Stomach (tissue), 9 donors: ENCODE results near the gene HEBP1. TPM values are rescaled to one million over a fixed set of nuclear protein-coding genes. Genes with fewer than 3 reads are reported as not detected.

ENCODE experiments used
- DNase-seq, 2 donors: peaks; one replicate each; pipeline versions ENCODE4 v3.0.0 to v3.0.0-alpha.2; 2013 to 2019
- H3K27ac ChIP-seq, 5 donors: fragments of 200-600 bp in 4 of 5; sonication (generic) in 4 of 5; one replicate each; pipeline ENCODE4 v1.5.1; 2013 to 2019; ENCODE audit warnings: mild to moderate bottlenecking in 1 of 5, moderate library complexity in 1 of 5
- H3K27me3 ChIP-seq, 3 donors: fragments of 200-600 bp; sonication (generic); one replicate each; pipeline ENCODE4 v1.5.1; 2017 to 2019; ENCODE audit warnings: mixed run types in 1 of 3
- H3K36me3 ChIP-seq, 4 donors: fragments of 200-600 bp; sonication (generic); 1 replicate in 3 of 4; 2 replicates in 1 of 4; pipeline ENCODE4 v1.5.1; 2016 to 2019
- H3K4me1 ChIP-seq, 4 donors: fragments of 200-600 bp; sonication (generic); one replicate each; pipeline ENCODE4 v1.5.1; 2016 to 2019
- H3K4me3 ChIP-seq, 4 donors: fragments of 200-600 bp; sonication (generic) in 3 of 4; one replicate each; pipeline ENCODE4 v1.5.1; 2016 to 2019; ENCODE audit warnings: mild to moderate bottlenecking in 1 of 4
- H3K9me3 ChIP-seq, 4 donors: fragments of 200-600 bp; sonication (generic); one replicate each; pipeline ENCODE4 v1.5.1; 2016 to 2019
- EP300 ChIP-seq: sonication (generic); formaldehyde crosslinking; IDR thresholded peaks from one replicate; pipeline ENCODE4 v1.6.1; 2017; ENCODE audit warnings: antibody characterized with exemption
- POLR2A ChIP-seq, 4 donors: fragments of 450-650 bp; IDR thresholded peaks; one replicate each; pipeline ENCODE4 v1.6.1; 2016; ENCODE audit warnings: antibody characterized with exemption in 4 of 4, control low read depth in 2 of 4, mild to moderate bottlenecking in 1 of 4, moderate library complexity in 1 of 4
- POLR2AphosphoS5 ChIP-seq, 3 donors: sonication (generic); formaldehyde crosslinking; IDR thresholded peaks; one replicate each; pipeline ENCODE4 v1.6.1; 2016; ENCODE audit warnings: antibody characterized with exemption in 3 of 3
- WGBS, 5 donors: extraction: QIAGEN DNeasy Blood & Tissue Kit in 3 of 5; methylation state at CpG; one replicate each; pipeline versions ENCODE4 v1.1.5 to v1.1.7; 2013 to 2018; 5-methylcytosine and 5-hydroxymethylcytosine counted together
- intact Hi-C: fragments of 100-400 bp; cut with DNase I; formaldehyde crosslinking; loops from one replicate; pipeline ENCODE4 v1.15.1; 2023; ENCODE audit warnings: low total_unique reads
- polyA plus RNA-seq, 3 donors: library from polyadenylated mRNA; stranded (reverse); fragments of 200-250 nt; gene quantifications; one replicate each; pipeline ENCODE4 v1.2.3, GENCODE V29; 2013
- total RNA-seq, 5 donors: library from RNA; depleted of rRNA; stranded (reverse); fragments of >200 nt; gene quantifications; one replicate each; pipeline versions ENCODE4 v1.1.0 to v1.2.3, GENCODE V29; 2014 to 2016
- TF ChIP-seq, protein P1 (sequence below), 7 experiments: fragments of 450-650 bp in 4 of 7; fragments of 200-600 bp in 3 of 7; sonication (generic) in 3 of 7; IDR thresholded peaks; one replicate each; pipeline ENCODE4 v1.5.1; 2016 to 2019; ENCODE audit warnings: antibody characterized with exemption in 7 of 7, control low read depth in 2 of 7, mild to moderate bottlenecking in 1 of 7
- donor health status: healthy with polysubstance abuse.
- donor health status: Bipolar disorder and iron deficiency.
- donor health status: healthy.

HEBP1 gene
- total and polyA plus RNA-seq, 8 donors, result 0.45 to 57.3 (median 28.6) TPM

GRCh38 chr12:12983420-12984035 is 16.5 kb downstream of the HEBP1 start:
- intact Hi-C loops, result no loop called here
- Histone ChIP-seq H3K27me3 (no peaks in the 10 kb centered on the region), H3K36me3 (peaks cover 38 to 93% (median 82%) of the 10 kb centered on the region in 4 donors), H3K4me1 (peaks cover 0 to 7% (median 5%) of the 10 kb centered on the region in 4 donors), H3K9me3 (no peaks in the 10 kb centered on the region), H3K4me3 (no peak overlapping the region), H3K27ac (no peak overlapping the region)
- DNase-seq, result peak in 1 of 2 donors; percentile 77
- WGBS, 5 donors, result 53 to 59% (median 56%) methylated on average over 9 of the region's 9 CpGs
- TF ChIP-seq, protein P1, sequence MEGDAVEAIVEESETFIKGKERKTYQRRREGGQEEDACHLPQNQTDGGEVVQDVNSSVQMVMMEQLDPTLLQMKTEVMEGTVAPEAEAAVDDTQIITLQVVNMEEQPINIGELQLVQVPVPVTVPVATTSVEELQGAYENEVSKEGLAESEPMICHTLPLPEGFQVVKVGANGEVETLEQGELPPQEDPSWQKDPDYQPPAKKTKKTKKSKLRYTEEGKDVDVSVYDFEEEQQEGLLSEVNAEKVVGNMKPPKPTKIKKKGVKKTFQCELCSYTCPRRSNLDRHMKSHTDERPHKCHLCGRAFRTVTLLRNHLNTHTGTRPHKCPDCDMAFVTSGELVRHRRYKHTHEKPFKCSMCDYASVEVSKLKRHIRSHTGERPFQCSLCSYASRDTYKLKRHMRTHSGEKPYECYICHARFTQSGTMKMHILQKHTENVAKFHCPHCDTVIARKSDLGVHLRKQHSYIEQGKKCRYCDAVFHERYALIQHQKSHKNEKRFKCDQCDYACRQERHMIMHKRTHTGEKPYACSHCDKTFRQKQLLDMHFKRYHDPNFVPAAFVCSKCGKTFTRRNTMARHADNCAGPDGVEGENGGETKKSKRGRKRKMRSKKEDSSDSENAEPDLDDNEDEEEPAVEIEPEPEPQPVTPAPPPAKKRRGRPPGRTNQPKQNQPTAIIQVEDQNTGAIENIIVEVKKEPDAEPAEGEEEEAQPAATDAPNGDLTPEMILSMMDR (IDR thresholded peaks at IDR 0.05), result peak in 5 of 7 experiments; percentile 25 to 51 (median 39)
- TF ChIP-seq POLR2A (IDR thresholded peaks at IDR 0.05), result no peak

- Histone ChIP-seq H3K27ac (no peak overlapping the region), H3K9me3 (no peaks in the 10 kb centered on the region), H3K4me1 (peaks cover 0 to 7% (median 5%) of the 10 kb centered on the region in 4 donors), H3K27me3 (no peaks in the 10 kb centered on the region), H3K4me3 (no peak overlapping the region), H3K36me3 (peaks cover 35 to 83% (median 77%) of the 10 kb centered on the region in 4 donors)
- TF ChIP-seq POLR2AphosphoS5 (IDR thresholded peaks at IDR 0.05) (no peak), POLR2A (IDR thresholded peaks at IDR 0.05) (no peak), EP300 (no peak)
- TF ChIP-seq, protein P1 (IDR thresholded peaks at IDR 0.05), result no peak
- intact Hi-C loops, result no loop called here
- 85 to 100% (median 97%) methylated on average over 2 of the region's 2 CpGs for WGBS, 5 donors
- no peak for DNase-seq
Observed at GRCh38 chr12:12982331-12982730, 17.7 kb downstream of the HEBP1 start.

GRCh38 chr12:12979731-12980259 is 20.3 kb downstream of the HEBP1 start:
- Histone ChIP-seq H3K36me3 (peaks cover 24 to 72% (median 64%) of the 10 kb centered on the region in 4 donors), H3K9me3 (no peaks in the 10 kb centered on the region), H3K27ac (peak overlapping the region in 4 of 5 donors; percentile 7 to 63 (median 47)), H3K4me3 (no peak overlapping the region), H3K27me3 (no peaks in the 10 kb centered on the region), H3K4me1 (peaks cover 0 to 14% (median 8%) of the 10 kb centered on the region in 4 donors)
- TF ChIP-seq POLR2AphosphoS5 (IDR thresholded peaks at IDR 0.05), result peak in 1 of 3 donors; percentile 10
- TF ChIP-seq EP300, result no peak
- intact Hi-C loops, result loop anchor here (10.0 kb wide), 1 partner anchor 65 kb away; no protein-coding TSS in a partner anchor
- peak in 1 of 2 donors; percentile 83 for DNase-seq
- 53 to 72% (median 69%) methylated on average over 4 of the region's 4 CpGs for WGBS, 5 donors

GRCh38 chr12:12979126-12979525 is 20.9 kb downstream of the HEBP1 start:
- 77 to 84% (median 80%) methylated on average over 4 of the region's 4 CpGs for WGBS, 5 donors
- Histone ChIP-seq H3K4me1 (peaks cover 0 to 14% (median 8%) of the 10 kb centered on the region in 4 donors), H3K9me3 (no peaks in the 10 kb centered on the region), H3K36me3 (peaks cover 29 to 72% (median 65%) of the 10 kb centered on the region in 4 donors), H3K4me3 (no peak overlapping the region), H3K27ac (peak overlapping the region in 3 of 5 donors; percentile 40 to 63 (median 41)), H3K27me3 (no peaks in the 10 kb centered on the region)
- TF ChIP-seq EP300 (no peak), POLR2A (IDR thresholded peaks at IDR 0.05) (no peak), POLR2AphosphoS5 (IDR thresholded peaks at IDR 0.05) (no peak)
- TF ChIP-seq, protein P1 (IDR thresholded peaks at IDR 0.05), result no peak
- intact Hi-C loops, result loop anchor here (10.0 kb wide), 1 partner anchor 64 kb away; no protein-coding TSS in a partner anchor
- peak in 1 of 2 donors; percentile 64 for DNase-seq
